HG02588 (cell line): ENCODE measurements around the gene RHBDD1.
A peak's percentile ranks its signal among the peaks of the same experiment; 100 is the strongest.
"Not testable (repeated sequence)": the region's sequence is repeated elsewhere in the genome, so short reads cannot be mapped to it uniquely, and the experiment has no call there.

Experiments used
- ATAC-seq: cut with Tn5 transposase; IDR thresholded peaks from one replicate; pipeline ENCODE4 v1.9.1; 2021; ENCODE audit warnings: mild to moderate bottlenecking, moderate library complexity; ENCODE audit not compliant: unreplicated experiment

Gene RHBDD1

GRCh38 chr2:226839951-226840350 lies 4.1 kb downstream of the RHBDD1 start:
- no peak for ATAC-seq

- not testable (repeated sequence) for ATAC-seq
These were observed 7.1 kb downstream of the RHBDD1 start for GRCh38 chr2:226843001-226843400.

- peak; percentile 61 for ATAC-seq
These were observed 9.7 kb downstream of the RHBDD1 start for GRCh38 chr2:226845386-226846116.

GRCh38 chr2:226847090-226847489 lies 11.2 kb downstream of the RHBDD1 start:
- ATAC-seq, result no peak

GRCh38 chr2:226847511-226847910 lies 11.7 kb downstream of the RHBDD1 start:
- ATAC-seq, result no peak

GRCh38 chr2:226849349-226849748 lies 13.5 kb downstream of the RHBDD1 start:
- no peak for ATAC-seq

- no peak for ATAC-seq
These were observed 14.2 kb downstream of the RHBDD1 start for GRCh38 chr2:226850024-226850423.

GRCh38 chr2:226855787-226856186 lies 19.9 kb downstream of the RHBDD1 start:
- ATAC-seq, result no peak

- ATAC-seq, result peak; percentile 35
These were observed 24.2 kb downstream of the RHBDD1 start for GRCh38 chr2:226860087-226860486.

GRCh38 chr2:226862623-226863022 lies 26.8 kb downstream of the RHBDD1 start:
- ATAC-seq, result peak; percentile 80

- no peak for ATAC-seq
These were observed 29.4 kb downstream of the RHBDD1 start for GRCh38 chr2:226865273-226865672.

- no peak for ATAC-seq
These were observed 29.9 kb downstream of the RHBDD1 start for GRCh38 chr2:226865710-226866109.

GRCh38 chr2:226868331-226869162 lies 32.7 kb downstream of the RHBDD1 start:
- no peak for ATAC-seq

GRCh38 chr2:226869371-226869770 lies 33.5 kb downstream of the RHBDD1 start:
- ATAC-seq, result no peak

- peak; percentile 48 for ATAC-seq
These were observed 37.3 kb downstream of the RHBDD1 start for GRCh38 chr2:226873051-226873620.

- ATAC-seq, result no peak
These were observed 38.0 kb downstream of the RHBDD1 start for GRCh38 chr2:226873826-226874225.

GRCh38 chr2:226874749-226875148 lies 38.9 kb downstream of the RHBDD1 start:
- no peak for ATAC-seq

- peak; percentile 73 for ATAC-seq
These were observed 39.8 kb downstream of the RHBDD1 start for GRCh38 chr2:226875438-226876225.

- ATAC-seq, result no peak
These were observed 41.6 kb downstream of the RHBDD1 start for GRCh38 chr2:226877491-226877890.

- no peak for ATAC-seq
These were observed 45.4 kb downstream of the RHBDD1 start for GRCh38 chr2:226881287-226881686.

- ATAC-seq, result no peak
These were observed 46.8 kb downstream of the RHBDD1 start for GRCh38 chr2:226882606-226883005.
